Ishikawa (cell line): ENCODE measurements around the gene MAT2A.

Experiments used
- CREB1 ChIP-seq: IDR thresholded peaks from 2 replicates; pipeline ENCODE4 v1.6.1; 2012; ENCODE audit warnings: low read depth
- EP300 ChIP-seq: IDR thresholded peaks from 2 replicates; pipeline ENCODE4 v1.6.1; 2012; ENCODE audit warnings: borderline replicate concordance
- NFIC ChIP-seq: IDR thresholded peaks from 2 replicates; pipeline ENCODE4 v1.6.1; 2012
- TAF1 ChIP-seq: IDR thresholded peaks from 2 replicates; pipeline ENCODE4 v1.6.1; 2012; ENCODE audit warnings: low read depth, mild to moderate bottlenecking

- TF ChIP-seq TAF1, result no peak
- TF ChIP-seq EP300, result no peak
- TF ChIP-seq NFIC, result no peak
- TF ChIP-seq CREB1, result no peak
These were observed 43.5 kb downstream of the MAT2A start for GRCh38 chr2:85582492-85582891.
